Erythroblast (primary cell): Measurements from ENCODE around the gene C3orf38.
"Not testable (repeated sequence)": the region's sequence is repeated elsewhere in the genome, so short reads cannot be mapped to it uniquely, and the experiment has no call there.

Experiments
- DNase-seq, 2 experiments: peaks; one replicate each; lab custom pipeline; 2025; lab: John Stamatoyannopoulos, UW
- GATA1 ChIP-seq: IDR thresholded peaks from 2 replicates; pipeline ENCODE4 v1.6.1; 2011; ENCODE audit warnings: low read depth, mild to moderate bottlenecking, control low read depth, low read length, moderate library complexity
- POLR2A ChIP-seq: IDR thresholded peaks from 2 replicates; pipeline ENCODE4 v1.6.1; 2011; ENCODE audit warnings: mild to moderate bottlenecking, low read length

C3orf38 gene

DNA sequence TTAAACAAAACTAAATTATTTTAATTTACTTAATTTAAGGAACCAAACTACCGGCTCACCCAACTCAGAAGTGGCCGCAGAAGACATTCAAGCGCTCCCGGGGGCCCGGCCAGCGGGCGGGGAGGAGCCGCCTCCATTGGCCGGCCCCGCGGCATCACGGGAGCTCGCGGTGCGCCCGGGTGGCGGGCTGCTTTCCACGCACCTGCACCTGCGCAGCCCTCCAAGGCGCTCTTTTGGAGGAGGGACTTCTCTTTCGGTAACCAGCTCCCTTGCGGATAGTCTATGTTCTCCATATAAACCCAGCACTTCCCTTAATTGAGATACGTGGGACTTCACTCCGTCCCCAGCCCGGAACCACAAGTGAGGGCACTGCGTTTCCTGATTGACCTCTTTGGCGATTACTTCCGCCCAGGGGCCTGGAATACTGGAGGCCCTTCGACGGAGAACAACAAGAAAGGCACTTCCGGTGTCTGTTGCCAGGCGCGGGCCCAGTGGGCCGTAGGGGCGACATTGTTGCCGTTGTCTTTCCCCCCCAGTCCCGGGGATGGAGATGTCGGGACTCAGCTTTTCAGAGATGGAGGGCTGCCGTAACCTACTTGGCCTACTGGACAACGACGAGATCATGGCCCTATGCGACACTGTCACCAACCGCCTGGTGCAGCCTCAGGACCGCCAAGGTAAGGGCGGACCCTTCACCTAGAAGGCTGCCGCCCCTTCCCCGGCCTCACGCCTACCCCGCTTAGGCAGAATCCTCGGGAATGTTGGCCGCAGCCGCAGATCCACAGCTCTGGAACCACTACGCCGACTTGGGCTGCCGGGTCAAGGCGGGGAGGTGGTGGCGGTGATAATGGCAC is at the start of gene C3orf38:
Gene C3orf38, plus strand, starts transcription at position 451 of the 854 bp plus-strand sequence. Its CDS starts 94 bp downstream, at position 545.
- DNase-seq = peak; percentile 93 to 94
- TF ChIP-seq GATA1 (no peak), POLR2A (peak; percentile 93)

- DNase-seq = no peak
- TF ChIP-seq POLR2A (no peak), GATA1 (no peak)
Observed at GRCh38 chr3:88101142-88101541, 48.6 kb upstream of the C3orf38 start.

DNA sequence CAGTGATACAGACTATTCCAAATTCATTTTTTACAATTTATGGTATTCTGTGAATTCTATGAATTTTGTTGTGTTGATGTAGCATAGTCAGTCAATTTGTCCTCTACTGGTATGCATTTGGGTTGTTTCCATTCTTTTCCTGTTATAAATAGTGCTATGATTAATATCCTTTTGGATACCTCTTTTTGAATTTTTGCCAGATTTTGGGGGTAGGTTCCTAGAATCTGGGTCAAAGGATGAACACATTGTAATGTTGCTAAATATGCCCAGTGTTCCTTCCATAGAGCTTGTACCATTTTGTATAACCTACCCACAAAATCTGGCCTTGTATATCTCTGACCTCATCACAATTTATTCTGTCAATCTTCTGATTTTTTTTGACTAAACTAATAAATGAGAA is 44.4 kb upstream of the C3orf38 start:
- DNase-seq = no peak
- TF ChIP-seq GATA1 (no peak), POLR2A (no peak)

- TF ChIP-seq POLR2A (no peak), GATA1 (no peak)
- DNase-seq = no peak
Observed at GRCh38 chr3:88112289-88112688, 37.5 kb upstream of the C3orf38 start.

- no peak for TF ChIP-seq POLR2A
- no peak for TF ChIP-seq GATA1
Observed at GRCh38 chr3:88113311-88114162, 36.2 kb upstream of the C3orf38 start.

GRCh38 chr3:88114878-88115549 is 34.7 kb upstream of the C3orf38 start:
- DNase-seq = no peak
- TF ChIP-seq GATA1 = no peak

More at GRCh38 chr3:88113311-88114162, 36.2 kb upstream of the C3orf38 start:
- peak; percentile 73 to 85 for DNase-seq

DNA sequence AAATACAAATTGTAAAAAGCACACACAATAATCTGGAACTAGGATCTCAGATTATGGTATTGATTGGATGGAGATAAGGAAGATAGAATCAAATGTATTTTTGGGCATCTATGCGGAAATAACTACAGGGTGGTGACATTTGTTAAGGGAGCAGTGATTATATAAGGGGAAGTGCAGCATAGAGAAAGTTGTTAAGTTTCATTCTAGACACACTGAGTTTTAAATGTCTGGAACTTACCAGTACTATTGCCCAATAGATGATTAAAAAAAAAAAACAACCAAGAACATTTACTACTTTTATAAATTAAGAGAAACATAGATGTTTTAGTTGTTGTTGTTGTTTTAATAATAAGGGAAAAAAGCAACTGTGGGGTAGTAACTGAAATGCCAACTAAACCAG is 32.1 kb upstream of the C3orf38 start:
- DNase-seq = no peak
- TF ChIP-seq POLR2A = no peak
- TF ChIP-seq GATA1 = no peak

DNA sequence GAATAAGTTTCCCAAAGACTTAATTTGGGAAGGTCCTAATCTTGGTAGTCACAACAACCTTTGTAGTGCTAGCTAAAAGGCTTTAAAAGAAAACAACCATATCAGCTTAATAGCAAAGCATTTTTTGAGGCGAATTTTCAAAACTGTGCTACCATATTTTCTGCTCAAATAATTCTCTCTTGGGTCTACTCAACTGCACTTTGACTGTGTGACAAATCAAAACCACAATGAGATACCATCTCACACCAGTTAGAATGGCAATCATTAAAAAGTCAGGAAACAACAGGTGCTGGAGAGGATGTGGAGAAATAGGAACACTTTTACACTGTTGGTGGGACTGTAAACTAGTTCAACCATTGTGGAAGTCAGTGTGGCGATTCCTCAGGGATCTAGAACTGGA is 31.2 kb upstream of the C3orf38 start:
- DNase-seq = not testable (repeated sequence)

GRCh38 chr3:88123526-88123925 is 26.2 kb upstream of the C3orf38 start:
- TF ChIP-seq POLR2A (no peak), GATA1 (no peak)
- no peak for DNase-seq

DNA sequence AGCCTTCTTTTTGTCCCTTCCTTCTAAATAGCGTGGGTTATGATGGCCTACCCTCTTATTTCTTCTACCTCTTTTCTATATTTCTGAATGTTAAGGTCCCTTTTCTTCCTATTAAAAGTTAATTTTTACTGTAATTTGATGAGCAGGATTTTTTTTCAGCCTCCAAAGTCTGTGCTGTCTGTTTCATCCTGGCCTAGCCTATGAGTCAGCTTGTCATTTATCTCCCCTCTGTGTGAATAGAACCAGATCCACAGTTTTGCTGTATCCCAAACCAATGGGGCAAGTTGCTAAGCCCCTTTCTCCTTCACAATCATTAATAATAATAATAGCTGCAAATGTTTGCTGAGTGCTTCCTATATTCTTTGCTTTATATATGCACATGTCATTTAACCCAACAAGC is 18.1 kb upstream of the C3orf38 start:
- DNase-seq = no peak
- no peak for TF ChIP-seq GATA1
- TF ChIP-seq POLR2A = no peak

- no peak for DNase-seq
- TF ChIP-seq GATA1 (no peak), POLR2A (no peak)
Observed at GRCh38 chr3:88132894-88133293, 16.9 kb upstream of the C3orf38 start.

GRCh38 chr3:88133711-88134263 is 16.0 kb upstream of the C3orf38 start:
- TF ChIP-seq POLR2A = no peak
- no peak for TF ChIP-seq GATA1
- no peak for DNase-seq

GRCh38 chr3:88137836-88138235 is 11.9 kb upstream of the C3orf38 start:
- DNase-seq = no peak
- TF ChIP-seq POLR2A (no peak), GATA1 (no peak)
